OCI-LY7 (cell line): ENCODE results near the gene GRAP. TPM values are rescaled to one million over a fixed set of nuclear protein-coding genes. Genes with fewer than 3 reads are reported as not detected.
A peak's percentile ranks its signal among the peaks of the same experiment; 100 is the strongest.

Experiments
- BruUV-seq: library from RNA; stranded (reverse); fragments of 400-500 nt; replicated peaks from 2 replicates; lab custom pipeline; 2021; lab: Mats Ljungman, UMichigan
- CTCF ChIA-PET: fragments of 300-600 bp; sonication (Branson Sonifier 250); formaldehyde crosslinking; loops from one replicate; lab custom pipeline; 2022; ENCODE audit warnings: antibody characterized with exemption; ENCODE audit not compliant: unreplicated experiment; lab: Charles Lee
- POLR2A ChIA-PET: fragments of 300-600 bp; sonication (Branson Sonifier 250); formaldehyde crosslinking; loops from one replicate; lab custom pipeline; 2022; ENCODE audit warnings: antibody characterized with exemption; lab: Charles Lee
- DNase-seq: peaks from one replicate; pipeline ENCODE4 v3.0.0-alpha.2; 2015; ENCODE audit warnings: low spot score
- H2AFZ ChIP-seq: fragments of 200-600 bp; sonication (generic), shearing (Covaris generic); 2 replicates; pipeline ENCODE4 v1.6.1; 2014; ENCODE audit warnings: mild to moderate bottlenecking, antibody characterized with exemption, low read length, moderate library complexity
- H3K27ac ChIP-seq: fragments of 200-600 bp; sonication (generic); 2 replicates; pipeline ENCODE4 v1.5.1; 2014; ENCODE audit warnings: mixed run types, low read depth, mild to moderate bottlenecking, moderate library complexity, low read length, inconsistent platforms; ENCODE audit not compliant: poor library complexity, severe bottlenecking
- H3K36me3 ChIP-seq: fragments of 200-600 bp; sonication (generic); 2 replicates; pipeline ENCODE4 v1.6.1; 2014; ENCODE audit warnings: mild to moderate bottlenecking, antibody characterized with exemption, low read length, moderate library complexity, mixed read lengths; ENCODE audit not compliant: insufficient read depth
- H3K4me1 ChIP-seq: fragments of 200-600 bp; sonication (generic); 2 replicates; pipeline ENCODE4 v1.5.1; 2014; ENCODE audit warnings: mild to moderate bottlenecking, low read length; ENCODE audit not compliant: insufficient read depth, poor library complexity, severe bottlenecking
- H3K4me2 ChIP-seq: fragments of 200-600 bp; sonication (generic); 2 replicates; pipeline ENCODE4 v1.6.1; 2014; ENCODE audit warnings: mild to moderate bottlenecking, low read length
- H3K4me3 ChIP-seq: fragments of 200-600 bp; sonication (generic); 2 replicates; pipeline ENCODE4 v1.5.1; 2014; ENCODE audit warnings: mild to moderate bottlenecking, low read depth, low read length; ENCODE audit not compliant: poor library complexity, severe bottlenecking
- H3K79me2 ChIP-seq: fragments of 200-600 bp; sonication (generic); 2 replicates; pipeline ENCODE4 v1.6.1; 2016; ENCODE audit warnings: low read depth, mild to moderate bottlenecking, low read length, moderate library complexity, mixed read lengths; ENCODE audit not compliant: insufficient read depth
- H3K9me2 ChIP-seq: fragments of 200-600 bp; sonication (generic); 2 replicates; pipeline ENCODE4 v1.6.1; 2016; ENCODE audit warnings: mild to moderate bottlenecking, low read length, mixed read lengths; ENCODE audit not compliant: insufficient read depth
- H3K9me3 ChIP-seq: fragments of 200-600 bp; sonication (generic); 2 replicates; pipeline ENCODE4 v1.6.1; 2014; ENCODE audit warnings: mild to moderate bottlenecking, mixed run types, low read length, mixed read lengths
- H4K20me1 ChIP-seq: fragments of 200-600 bp; sonication (generic); 2 replicates; pipeline ENCODE4 v1.6.1; 2014; ENCODE audit warnings: mild to moderate bottlenecking, antibody characterized with exemption, low read length, moderate library complexity, mixed read lengths; ENCODE audit not compliant: insufficient read depth
- CTCF ChIP-seq: fragments of 200-600 bp; sonication (generic); conservative IDR thresholded peaks from 2 replicates; pipeline ENCODE4 v1.5.1; 2014; ENCODE audit warnings: mild to moderate bottlenecking, antibody characterized with exemption, low read length, moderate library complexity, mixed read lengths
- EZH2phosphoT487 ChIP-seq: fragments of 200-600 bp; sonication (generic); IDR thresholded peaks from 2 replicates; pipeline ENCODE4 v1.6.1; 2018; ENCODE audit warnings: low read depth, borderline replicate concordance, mild to moderate bottlenecking, mixed run types, antibody characterized with exemption, low read length, moderate library complexity, mixed read lengths
- intact Hi-C: fragments of 100-400 bp; cut with micrococcal nuclease; formaldehyde crosslinking; loops from one replicate; pipeline ENCODE4 v1.10.0; 2022; ENCODE audit not compliant: unreplicated experiment
- total RNA-seq, 2 experiments: library from RNA; depleted of rRNA in 1 of 2; stranded (reverse); fragments of >200 nt in 1 of 2; shearing (Covaris generic) in 1 of 2; gene quantifications; 2 replicates each; pipeline ENCODE4 v1.2.3, GENCODE V29; 2014 to 2022

Gene GRAP
- total RNA-seq, 2 experiments from 2014 or later, result 154 to 221 TPM

DNA sequence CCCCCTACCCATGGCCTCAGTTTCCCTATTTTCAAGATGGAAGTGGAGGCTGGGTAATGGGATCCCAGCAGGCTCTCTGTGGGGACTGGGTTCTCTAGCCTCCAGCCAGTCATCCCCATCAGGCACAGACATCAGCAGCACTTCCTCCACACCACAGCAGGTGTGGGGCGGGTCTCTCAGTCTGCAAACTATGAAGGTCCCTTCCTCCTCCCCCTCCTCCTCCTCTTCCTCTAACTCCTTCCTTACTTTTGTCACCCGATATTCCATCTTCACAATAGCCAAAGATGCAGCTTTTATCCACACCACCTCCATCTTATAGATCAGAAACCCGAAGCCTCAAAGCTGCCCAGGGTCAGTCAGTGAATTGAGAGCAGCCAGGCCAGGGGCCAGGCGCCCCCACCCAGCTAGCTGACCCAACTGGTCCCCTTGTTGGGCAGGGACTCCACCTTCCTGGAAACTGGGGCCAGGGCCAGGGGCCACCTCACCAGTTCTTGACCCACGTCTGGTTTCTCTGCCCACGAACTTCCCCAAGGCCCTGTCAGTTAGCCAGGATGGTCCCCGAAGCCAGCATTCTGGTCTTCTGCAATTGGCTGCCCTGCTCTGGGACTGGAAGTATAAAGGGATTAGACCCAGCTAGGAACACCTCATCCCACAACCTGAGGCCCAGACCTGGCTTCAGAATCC lies 44.7 kb downstream of the GRAP start:
- ChIA-PET POLR2A (interaction anchor here (0.9 kb wide), 1 partner anchor 12 kb away, joined by 4 read pairs; no protein-coding TSS in a partner anchor), CTCF (no interaction called here)
- Histone ChIP-seq H3K4me3 (no peak overlapping the region), H3K4me1 (peaks cover 35% of the 10 kb centered on the region), H2AFZ (no peak overlapping the region), H4K20me1 (no peaks in the 10 kb centered on the region), H3K36me3 (no peaks in the 10 kb centered on the region), H3K9me3 (peaks cover 6% of the 10 kb centered on the region; the same call in 1 of the 2 replicates), H3K27ac (no peak overlapping the region), H3K9me2 (no peaks in the 10 kb centered on the region), H3K79me2 (no peaks in the 10 kb centered on the region), H3K4me2 (peak overlapping the region; percentile 90)
- DNase-seq, result peak; percentile 34
- TF ChIP-seq CTCF (no peak), EZH2phosphoT487 (no peak)
- BruUV-seq, result no TSS peak
- intact Hi-C loops, result loop anchor here (10.0 kb wide), 1 partner anchor 67 kb away; no protein-coding TSS in a partner anchor

DNA sequence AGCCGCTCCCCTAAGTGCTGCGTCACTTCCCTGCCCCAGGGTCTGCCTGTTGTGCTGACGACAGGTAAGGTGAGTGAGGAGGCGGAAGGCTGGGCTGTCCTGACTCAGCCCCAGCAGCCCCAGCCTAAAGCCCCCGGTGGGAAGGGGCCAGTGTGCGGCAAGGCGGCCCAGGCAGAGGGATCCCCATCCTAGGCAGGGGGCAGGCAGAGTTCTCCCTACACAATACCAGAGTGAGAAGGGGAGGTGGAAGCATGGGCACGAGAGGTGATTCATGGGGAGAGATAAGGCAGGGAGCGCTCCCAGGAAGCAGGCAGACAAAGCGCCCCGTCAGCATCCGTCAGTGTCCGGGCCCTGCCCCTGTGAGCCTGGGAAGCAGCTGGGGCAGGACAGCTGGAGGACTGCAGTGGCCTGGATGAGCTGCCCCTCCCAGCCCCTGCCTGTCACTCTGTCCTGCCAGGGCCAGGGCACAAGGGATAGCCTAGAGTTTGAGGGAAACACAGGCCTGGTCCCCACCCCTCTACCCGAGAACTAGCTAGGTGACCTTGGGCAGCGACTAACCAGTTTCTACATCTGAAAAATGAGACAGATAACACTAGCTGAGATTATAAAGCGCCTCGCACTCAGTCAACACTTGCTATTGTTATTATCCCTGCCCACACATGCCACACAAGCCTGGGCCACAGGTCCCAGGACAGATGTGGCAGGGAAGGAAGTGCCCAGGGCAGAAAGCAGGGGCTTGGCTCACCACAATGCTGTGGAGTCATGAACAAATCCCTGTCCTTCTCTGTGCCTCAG lies 46.0 kb downstream of the GRAP start:
- POLR2A ChIA-PET, result interaction anchor here (0.9 kb wide), 1 partner anchor 10 kb away, joined by 4 read pairs; no protein-coding TSS in a partner anchor
- Histone ChIP-seq H2AFZ (no peak overlapping the region), H3K36me3 (peaks cover 4% of the 10 kb centered on the region; the same call in 1 of the 2 replicates), H3K79me2 (no peaks in the 10 kb centered on the region), H4K20me1 (no peaks in the 10 kb centered on the region), H3K4me2 (no peak overlapping the region), H3K4me1 (peaks cover 35% of the 10 kb centered on the region), H3K27ac (no peak overlapping the region), H3K9me2 (no peaks in the 10 kb centered on the region), H3K4me3 (no peak overlapping the region), H3K9me3 (no peaks in the 10 kb centered on the region)
- TF ChIP-seq CTCF, result no peak
- no peak for TF ChIP-seq EZH2phosphoT487
- no peak for DNase-seq
- intact Hi-C loops, result loop anchor here (10.0 kb wide), 1 partner anchor 66 kb away; no protein-coding TSS in a partner anchor
- no TSS peak for BruUV-seq
- CTCF ChIA-PET, result no interaction called here
